ENCODE measurements around the gene LRRK2. TPM values are rescaled to one million over a fixed set of nuclear protein-coding genes. Genes with fewer than 3 reads are reported as not detected.

The LRRK2 gene
- polyA plus RNA-seq (ENCODE audit: insufficient read length in 4 of 4) = 10 to 100 TPM; 27.7 to 32.6 (median 31.3) TPM

- peak in 2 of 4 donors; percentile 50 to 61 for DNase-seq (ENCODE audit: low read depth in 4 of 4, low spot score in 2 of 4)
Measured at GRCh38 chr12:40224439-40225291, at the start of gene LRRK2. TSS of gene LRRK2 (plus strand) at chr12:40224997. CDS start at chr12:40225132, 135 bp downstream.

DNA sequence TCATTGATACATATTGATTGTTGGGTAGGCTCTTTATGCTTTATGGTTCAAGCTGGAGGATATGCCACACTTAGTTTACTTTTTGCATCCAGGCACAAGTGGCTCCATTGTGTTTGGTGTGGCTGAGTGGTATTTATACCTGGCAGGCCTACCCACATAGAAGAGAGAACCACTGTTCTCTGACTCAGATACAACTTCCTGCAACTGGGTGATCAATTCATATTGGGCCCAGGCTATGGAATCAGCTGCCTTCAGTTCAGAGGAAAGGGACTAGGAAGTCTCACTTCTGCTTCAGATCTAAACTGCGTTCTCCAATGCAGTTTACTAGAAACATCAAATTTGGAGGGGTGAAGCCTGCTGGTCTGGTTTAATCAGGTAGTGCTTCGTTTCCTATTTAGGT, 49.8 kb upstream of the LRRK2 start:
- DNase-seq (ENCODE audit: low read depth in 4 of 4, low spot score in 2 of 4) = no peak

GRCh38 chr12:40175489-40175888, 49.3 kb upstream of the LRRK2 start:
- no peak for DNase-seq (ENCODE audit: low read depth in 4 of 4, low spot score in 2 of 4)

GRCh38 chr12:40178701-40179100, 46.1 kb upstream of the LRRK2 start:
- no peak for DNase-seq (ENCODE audit: low read depth in 4 of 4, low spot score in 2 of 4)

GRCh38 chr12:40181490-40181889, 43.3 kb upstream of the LRRK2 start:
- no peak for DNase-seq (ENCODE audit: low read depth in 4 of 4, low spot score in 2 of 4)

GRCh38 chr12:40183715-40184114, 41.1 kb upstream of the LRRK2 start:
- DNase-seq (ENCODE audit: low read depth in 4 of 4, low spot score in 2 of 4) = no peak

DNA sequence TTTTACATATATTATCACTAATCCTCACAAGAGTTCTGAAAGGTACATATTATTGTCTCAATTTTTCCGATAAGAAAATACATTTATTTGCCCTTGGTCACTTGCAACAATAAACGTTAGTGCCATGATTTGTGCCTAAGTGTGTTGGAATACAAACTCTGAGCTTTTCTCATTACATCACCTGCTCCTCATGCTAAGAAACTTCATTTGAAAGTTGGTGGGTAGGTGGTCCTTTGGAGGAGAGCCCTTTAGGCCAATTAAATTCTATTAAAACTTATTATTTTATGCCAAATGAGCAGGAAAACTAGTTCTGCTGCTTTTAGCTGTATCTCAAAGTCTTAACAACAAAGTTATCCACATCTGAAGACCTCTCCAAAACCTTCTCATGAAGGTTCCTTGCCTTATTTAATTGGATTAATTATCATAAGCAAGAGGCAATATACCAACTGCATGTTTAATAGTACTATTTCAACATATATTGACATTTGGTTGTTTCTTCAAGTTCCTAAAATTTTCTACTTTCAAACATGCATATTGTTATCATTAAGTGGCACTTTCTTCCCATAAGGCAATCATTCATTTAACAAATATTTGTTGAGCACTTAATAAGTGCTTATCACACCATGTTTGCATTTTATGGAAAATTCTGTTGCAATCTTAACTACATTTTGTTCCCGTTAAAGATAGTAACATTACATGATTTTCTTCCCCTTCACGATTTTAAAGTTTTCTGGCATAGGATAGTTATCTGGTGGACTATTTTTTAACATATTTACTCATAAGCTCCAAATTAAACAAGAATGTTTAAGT, 40.1 kb upstream of the LRRK2 start:
- DNase-seq (ENCODE audit: low read depth in 4 of 4, low spot score in 2 of 4) = no peak

GRCh38 chr12:40185303-40185693, 39.5 kb upstream of the LRRK2 start:
- no peak for DNase-seq (ENCODE audit: low read depth in 4 of 4, low spot score in 2 of 4)

GRCh38 chr12:40188558-40189320, 36.1 kb upstream of the LRRK2 start:
- DNase-seq (ENCODE audit: low read depth in 4 of 4, low spot score in 2 of 4) = no peak

GRCh38 chr12:40192704-40193255, 32.0 kb upstream of the LRRK2 start:
- DNase-seq (ENCODE audit: low read depth in 4 of 4, low spot score in 2 of 4) = no peak

DNA sequence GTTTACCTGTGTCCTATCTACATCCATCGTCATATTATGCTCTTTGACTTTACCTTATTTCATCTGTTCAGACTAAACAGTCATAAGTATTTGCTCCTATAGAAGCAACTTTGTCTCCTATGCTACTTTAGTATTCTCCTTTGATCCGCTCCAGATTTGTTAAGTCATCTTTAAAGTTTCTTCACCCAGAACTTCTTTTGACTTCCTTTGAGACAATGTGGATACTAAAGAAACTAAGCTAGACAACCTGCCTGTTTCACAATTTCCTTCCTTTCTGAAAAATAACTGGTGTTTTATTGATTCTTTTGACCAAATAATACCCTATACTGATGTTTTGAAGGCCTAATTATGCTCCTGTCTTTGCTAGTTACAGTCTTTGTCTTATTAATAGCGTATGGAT, 30.0 kb upstream of the LRRK2 start:
- no peak for DNase-seq (ENCODE audit: low read depth in 4 of 4, low spot score in 2 of 4)

DNA sequence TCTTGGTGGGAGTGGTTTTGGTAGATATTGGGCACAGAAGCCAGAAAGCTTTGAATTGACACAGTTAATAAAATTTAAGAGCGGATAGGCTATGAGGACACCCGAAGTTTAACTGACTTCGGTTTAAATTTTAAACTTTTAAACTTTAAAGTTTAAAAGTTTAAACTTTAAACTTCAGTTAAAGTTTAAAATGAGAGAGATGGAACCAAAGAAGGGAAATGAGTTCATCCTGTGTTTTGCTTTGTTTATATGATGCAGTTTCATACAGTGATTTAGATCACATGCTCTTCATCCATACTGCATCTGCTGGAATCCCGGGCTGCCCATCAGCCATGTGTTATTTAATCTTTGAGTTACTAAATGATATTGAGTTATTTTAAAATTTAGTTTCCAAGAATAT, 27.2 kb upstream of the LRRK2 start:
- no peak for DNase-seq (ENCODE audit: low read depth in 4 of 4, low spot score in 2 of 4)

DNA sequence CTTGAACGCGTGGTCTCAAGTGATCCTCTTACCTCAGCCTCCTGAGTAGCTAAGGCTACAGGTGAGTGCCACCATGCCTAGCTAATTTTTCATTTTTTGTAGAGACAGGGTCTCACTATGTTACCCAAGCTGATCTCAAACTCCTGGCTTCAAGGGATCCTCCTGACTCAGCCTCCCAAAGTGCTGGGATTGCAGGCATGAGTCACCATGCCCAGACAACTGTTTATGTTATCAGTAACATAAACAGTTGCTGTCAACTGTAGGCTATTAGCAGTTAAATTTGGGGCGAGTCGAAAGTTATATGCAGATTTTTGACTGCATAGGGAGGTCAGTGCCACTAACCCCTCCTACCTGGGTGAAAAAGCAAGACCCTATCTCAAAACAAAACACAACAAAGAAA, 26.2 kb upstream of the LRRK2 start:
- DNase-seq (ENCODE audit: low read depth in 4 of 4, low spot score in 2 of 4) = no peak

GRCh38 chr12:40202095-40203059, 22.4 kb upstream of the LRRK2 start:
- DNase-seq (ENCODE audit: low read depth in 4 of 4, low spot score in 2 of 4) = no peak

GRCh38 chr12:40203060-40203430, 21.8 kb upstream of the LRRK2 start:
- DNase-seq (ENCODE audit: low read depth in 4 of 4, low spot score in 2 of 4) = no peak

- DNase-seq (ENCODE audit: low read depth in 4 of 4, low spot score in 2 of 4) = no peak
Measured at GRCh38 chr12:40204337-40204736, 20.5 kb upstream of the LRRK2 start.

DNA sequence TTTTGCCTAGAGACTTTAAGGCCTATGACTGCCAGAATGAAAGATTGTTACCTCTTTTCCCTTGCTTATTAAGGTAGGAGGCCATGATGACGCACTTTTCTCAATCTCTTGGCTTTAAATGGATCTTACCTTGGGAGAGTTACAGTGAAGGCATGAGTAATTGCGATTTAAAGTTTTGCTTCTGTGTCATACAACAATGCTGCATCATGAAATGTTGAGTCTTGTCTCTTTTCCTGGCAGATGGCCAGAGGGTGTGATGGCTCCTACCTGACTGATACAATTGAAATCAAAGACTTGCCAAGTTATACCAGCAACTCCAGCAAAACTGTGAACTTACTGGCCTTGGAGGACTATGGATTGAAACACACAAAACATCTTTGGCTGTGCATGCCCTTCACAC, 17.2 kb upstream of the LRRK2 start:
- DNase-seq (ENCODE audit: low read depth in 4 of 4, low spot score in 2 of 4) = no peak

GRCh38 chr12:40208707-40209446, 15.9 kb upstream of the LRRK2 start:
- DNase-seq (ENCODE audit: low read depth in 4 of 4, low spot score in 2 of 4) = no peak

DNA sequence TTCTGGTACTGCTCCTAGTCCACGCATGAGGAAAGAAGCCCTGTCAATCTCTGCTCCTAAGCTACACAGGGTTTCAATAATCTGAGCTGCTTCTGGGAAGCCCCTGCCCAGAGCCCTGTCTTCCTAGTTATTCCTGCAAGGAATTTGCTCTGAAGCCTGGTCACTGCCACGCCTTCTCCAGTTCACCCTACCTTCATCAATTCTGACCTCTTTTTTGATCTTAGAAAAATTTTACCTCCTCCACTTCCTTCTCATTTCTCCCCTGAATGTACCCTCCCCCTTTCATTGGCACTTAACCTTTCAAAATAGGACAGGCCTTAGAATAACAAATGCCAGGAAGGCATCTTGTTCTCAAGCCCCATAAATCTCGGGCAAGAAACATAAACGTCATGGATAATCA, 14.9 kb upstream of the LRRK2 start:
- DNase-seq (ENCODE audit: low read depth in 4 of 4, low spot score in 2 of 4) = no peak
